DND-41 (cell line): ENCODE measurements around the gene DYSF.

ENCODE experiments used
- ATAC-seq: fragments of 200-7000 bp; cut with Tn5 transposase; 3 replicates; pipeline ENCODE4 v1.9.1; 2021; ENCODE audit warnings: low read depth; ENCODE audit not compliant: insufficient read depth
- DNase-seq: peaks from one replicate; pipeline ENCODE4 v3.0.0-alpha.2; 2020
- H2AFZ ChIP-seq: 2 replicates; pipeline ENCODE4 v1.6.0; 2012; ENCODE audit warnings: low read depth, low read length
- H3K27ac ChIP-seq: 2 replicates; pipeline ENCODE4 v1.5.1; 2012; ENCODE audit warnings: low read length, inconsistent platforms
- H3K27me3 ChIP-seq: fragments of 200-600 bp; sonication (generic); 2 replicates; pipeline ENCODE4 v1.6.0; 2012; ENCODE audit warnings: low read length, mild to moderate bottlenecking, inconsistent platforms; ENCODE audit not compliant: insufficient read depth, poor library complexity
- H3K36me3 ChIP-seq: 2 replicates; pipeline ENCODE4 v1.5.1; 2012; ENCODE audit warnings: low read length, inconsistent platforms; ENCODE audit not compliant: insufficient read depth
- H3K4me1 ChIP-seq: 2 replicates; pipeline ENCODE4 v1.5.1; 2012; ENCODE audit warnings: mild to moderate bottlenecking, low read length; ENCODE audit not compliant: insufficient read depth
- H3K4me2 ChIP-seq: 2 replicates; pipeline ENCODE4 v1.6.0; 2012; ENCODE audit warnings: mild to moderate bottlenecking, moderate library complexity, low read length, inconsistent platforms; ENCODE audit not compliant: insufficient read depth
- H3K4me3 ChIP-seq, 2 experiments: fragments of 200-600 bp in 1 of 2; shearing (Covaris generic) in 1 of 2; 2 replicates each; pipeline ENCODE4 v1.5.1; 2012 to 2016; ENCODE audit warnings: inconsistent platforms in 2 of 2, low read length in 2 of 2, mild to moderate bottlenecking in 2 of 2, low read depth in 1 of 2, moderate library complexity in 1 of 2
- H3K79me2 ChIP-seq: 2 replicates; pipeline ENCODE4 v1.6.0; 2012; ENCODE audit warnings: low read length, inconsistent platforms; ENCODE audit not compliant: insufficient read depth
- H3K9ac ChIP-seq: 2 replicates; pipeline ENCODE4 v1.6.0; 2012; ENCODE audit warnings: low read depth, mild to moderate bottlenecking, inconsistent platforms, low read length, moderate library complexity
- H3K9me3 ChIP-seq: 2 replicates; pipeline ENCODE4 v1.5.1; 2012; ENCODE audit warnings: low read length, moderate library complexity, mild to moderate bottlenecking, inconsistent platforms; ENCODE audit not compliant: insufficient read depth, severe bottlenecking
- H4K20me1 ChIP-seq: 2 replicates; pipeline ENCODE4 v1.6.0; 2012; ENCODE audit warnings: low read length; ENCODE audit not compliant: insufficient read depth
- EZH2 ChIP-seq: IDR thresholded peaks from 3 replicates; pipeline ENCODE4 v1.6.1; 2012; ENCODE audit warnings: borderline replicate concordance, low read depth, mild to moderate bottlenecking, moderate library complexity, low read length, inconsistent platforms; ENCODE audit not compliant: severe bottlenecking
- TF ChIP-seq, protein P1 (sequence below): IDR thresholded peaks from 2 replicates; pipeline ENCODE4 v1.5.1; 2012; ENCODE audit warnings: borderline replicate concordance, low read length, moderate library complexity, mild to moderate bottlenecking; ENCODE audit not compliant: poor library complexity, severe bottlenecking; ENCODE audit errors: extremely low read depth

DYSF gene

DNA sequence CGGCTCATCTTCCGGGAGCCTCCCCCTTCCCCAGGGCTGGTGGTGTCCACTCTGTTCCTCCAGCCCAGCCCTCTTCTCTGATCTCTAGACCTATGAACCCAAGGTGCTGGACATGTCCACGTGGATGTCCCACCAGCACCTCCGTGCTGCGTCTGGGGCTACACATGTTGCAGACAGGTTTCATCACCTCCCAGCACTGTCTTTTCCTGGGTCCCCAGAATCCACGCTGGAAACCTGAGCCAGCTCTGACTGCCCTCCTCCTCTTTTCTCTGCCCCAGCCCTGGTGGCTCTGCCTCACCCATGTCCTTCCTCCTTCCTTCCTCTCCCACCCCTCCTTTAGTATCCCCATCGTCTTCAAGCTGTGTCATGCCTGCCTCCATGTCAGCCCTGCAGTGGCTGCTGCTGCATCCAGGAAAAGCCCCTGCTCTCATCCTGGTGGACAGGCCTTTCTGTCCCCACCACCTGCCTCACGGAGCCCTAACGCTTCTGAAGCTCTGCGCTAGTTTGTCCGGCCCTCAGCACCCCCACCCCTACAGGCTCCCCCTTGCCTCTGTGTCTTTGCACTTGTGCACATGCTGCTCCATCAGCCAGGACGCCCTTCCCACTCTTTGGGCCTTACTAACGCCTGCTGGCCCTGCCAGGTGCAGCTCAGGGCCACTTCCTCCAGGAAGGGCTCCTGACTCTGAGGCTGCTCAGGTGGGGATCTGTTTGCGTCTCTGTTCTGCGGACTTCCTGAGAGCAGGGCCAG lies 105.9 kb downstream of the DYSF start:
- Histone ChIP-seq H2AFZ (no peak overlapping the region), H4K20me1 (no peaks in the 10 kb centered on the region), H3K4me2 (no peak overlapping the region), H3K79me2 (no peaks in the 10 kb centered on the region), H3K36me3 (no peaks in the 10 kb centered on the region), H3K9ac (no peak overlapping the region), H3K4me3 (no peak overlapping the region), H3K4me1 (no peaks in the 10 kb centered on the region), H3K9me3 (no peaks in the 10 kb centered on the region), H3K27ac (no peak overlapping the region), H3K27me3 (peaks cover 8% of the 10 kb centered on the region)
- DNase-seq (no peak), ATAC-seq (no peak)
- TF ChIP-seq, protein P1, sequence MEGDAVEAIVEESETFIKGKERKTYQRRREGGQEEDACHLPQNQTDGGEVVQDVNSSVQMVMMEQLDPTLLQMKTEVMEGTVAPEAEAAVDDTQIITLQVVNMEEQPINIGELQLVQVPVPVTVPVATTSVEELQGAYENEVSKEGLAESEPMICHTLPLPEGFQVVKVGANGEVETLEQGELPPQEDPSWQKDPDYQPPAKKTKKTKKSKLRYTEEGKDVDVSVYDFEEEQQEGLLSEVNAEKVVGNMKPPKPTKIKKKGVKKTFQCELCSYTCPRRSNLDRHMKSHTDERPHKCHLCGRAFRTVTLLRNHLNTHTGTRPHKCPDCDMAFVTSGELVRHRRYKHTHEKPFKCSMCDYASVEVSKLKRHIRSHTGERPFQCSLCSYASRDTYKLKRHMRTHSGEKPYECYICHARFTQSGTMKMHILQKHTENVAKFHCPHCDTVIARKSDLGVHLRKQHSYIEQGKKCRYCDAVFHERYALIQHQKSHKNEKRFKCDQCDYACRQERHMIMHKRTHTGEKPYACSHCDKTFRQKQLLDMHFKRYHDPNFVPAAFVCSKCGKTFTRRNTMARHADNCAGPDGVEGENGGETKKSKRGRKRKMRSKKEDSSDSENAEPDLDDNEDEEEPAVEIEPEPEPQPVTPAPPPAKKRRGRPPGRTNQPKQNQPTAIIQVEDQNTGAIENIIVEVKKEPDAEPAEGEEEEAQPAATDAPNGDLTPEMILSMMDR: no peak
- no peak for TF ChIP-seq EZH2

DNA sequence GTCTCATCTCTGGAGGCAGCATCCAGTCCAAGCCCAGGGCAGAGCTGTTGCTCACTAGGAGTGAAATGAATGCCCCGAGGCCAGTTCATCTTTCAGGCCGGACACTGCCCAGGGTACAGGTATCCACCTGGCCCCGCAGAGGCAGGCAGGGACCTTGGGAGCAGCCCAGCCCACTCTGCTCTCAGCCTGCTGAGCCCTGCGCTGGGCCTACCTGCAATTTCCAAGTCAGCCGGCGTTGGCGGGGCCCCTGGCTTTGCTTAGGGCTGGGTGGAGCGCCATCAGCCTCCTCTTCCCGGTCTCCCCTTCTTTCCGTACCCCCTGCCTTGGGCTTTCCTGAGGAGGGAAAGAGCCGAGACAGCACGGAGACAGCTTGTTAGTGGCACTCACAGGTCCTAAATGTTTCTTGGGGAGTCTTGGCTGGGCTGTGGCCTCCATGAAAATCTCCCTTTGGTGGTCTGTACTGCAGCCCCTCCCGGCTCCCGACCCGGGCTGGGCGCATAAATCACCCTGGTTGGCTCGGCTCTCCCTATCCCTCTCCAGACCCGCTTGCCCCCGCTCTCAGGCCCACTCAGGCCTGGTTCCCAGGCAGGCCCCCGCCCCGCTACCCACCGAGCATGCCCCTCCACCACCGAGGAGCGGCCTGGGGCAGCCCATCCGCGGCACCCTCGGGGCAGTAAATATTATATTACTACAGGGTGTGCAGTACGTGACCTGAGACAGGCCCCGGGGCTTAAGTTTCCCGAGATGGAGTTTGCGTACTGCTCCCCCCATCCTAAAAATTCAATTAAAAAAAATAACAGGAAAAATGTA lies 106.7 kb downstream of the DYSF start:
- H3K4me1 ChIP-seq: no peaks in the 10 kb centered on the region
- TF ChIP-seq EZH2: no peak
- TF ChIP-seq, protein P1: no peak
- H3K36me3 ChIP-seq: no peaks in the 10 kb centered on the region
- H3K9ac ChIP-seq: no peak overlapping the region
- no peak overlapping the region for H2AFZ ChIP-seq
- no peaks in the 10 kb centered on the region for H3K79me2 ChIP-seq
- ATAC-seq (no peak), DNase-seq (no peak)
- H3K9me3 ChIP-seq: no peaks in the 10 kb centered on the region
- no peaks in the 10 kb centered on the region for H4K20me1 ChIP-seq
- H3K4me2 ChIP-seq: no peak overlapping the region
- no peak overlapping the region for H3K4me3 ChIP-seq
- peaks cover 8% of the 10 kb centered on the region for H3K27me3 ChIP-seq
- H3K27ac ChIP-seq: no peak overlapping the region

DNA sequence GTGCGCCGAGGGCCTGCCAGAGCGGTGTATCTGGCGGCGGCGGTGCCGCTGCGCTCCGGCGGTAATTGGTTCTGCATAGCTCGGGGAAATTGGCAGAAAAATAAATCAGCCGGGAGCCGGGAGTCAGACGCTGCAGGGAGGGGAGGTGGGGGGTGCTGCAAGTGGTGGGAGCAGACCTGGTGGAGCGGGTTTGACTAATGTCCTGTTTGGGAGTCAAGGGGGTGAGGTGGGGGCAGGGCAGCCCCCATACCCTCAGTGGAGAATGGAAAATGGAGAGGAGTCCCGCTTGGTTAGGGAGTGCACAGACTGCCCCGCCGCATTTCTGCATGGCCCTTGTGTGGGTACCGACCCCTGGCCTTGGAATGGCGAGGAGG lies 107.3 kb downstream of the DYSF start:
- ATAC-seq: no peak

More for the DNA sequence above, 107.3 kb downstream of the DYSF start:
- Histone ChIP-seq H3K4me3 (no peak overlapping the region), H3K79me2 (no peaks in the 10 kb centered on the region), H3K27ac (no peak overlapping the region), H4K20me1 (no peaks in the 10 kb centered on the region), H3K9ac (no peak overlapping the region), H2AFZ (no peak overlapping the region), H3K36me3 (no peaks in the 10 kb centered on the region), H3K27me3 (peaks cover 8% of the 10 kb centered on the region), H3K9me3 (no peaks in the 10 kb centered on the region), H3K4me1 (no peaks in the 10 kb centered on the region), H3K4me2 (no peak overlapping the region)
- TF ChIP-seq, protein P1: no peak
- TF ChIP-seq EZH2: no peak
- no peak for DNase-seq
